ELR (cell line): ENCODE measurements around the gene CRB1.
"Not testable (repeated sequence)": the region's sequence is repeated elsewhere in the genome, so short reads cannot be mapped to it uniquely, and the experiment has no call there.

Source experiments
- DNase-seq: peaks from one replicate; pipeline ENCODE4 v3.0.0-alpha.2; 2015; ENCODE audit warnings: low read depth

Gene CRB1

GRCh38 chr1:197465528-197466327, 197.7 kb downstream of the CRB1 start:
- no peak for DNase-seq

DNA sequence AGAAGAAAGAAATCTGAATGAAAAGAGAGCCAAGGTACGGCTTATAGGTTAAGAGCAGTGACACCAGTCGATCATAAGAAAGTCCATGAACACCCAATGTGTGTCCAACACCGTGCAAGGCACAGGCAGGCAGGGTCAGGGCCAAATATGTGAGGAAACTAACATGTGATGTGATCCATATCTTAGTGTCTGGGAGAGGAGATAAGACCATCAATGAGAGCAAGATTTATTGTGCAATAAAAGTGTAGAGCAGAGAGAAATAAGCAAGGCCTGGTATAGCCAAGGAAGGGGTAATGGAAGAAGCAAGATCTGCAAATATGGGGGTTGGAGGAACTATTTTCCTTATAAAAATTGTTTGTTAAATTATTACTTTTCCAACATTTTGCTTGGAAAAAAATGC, 198.8 kb downstream of the CRB1 start:
- DNase-seq: no peak

DNA sequence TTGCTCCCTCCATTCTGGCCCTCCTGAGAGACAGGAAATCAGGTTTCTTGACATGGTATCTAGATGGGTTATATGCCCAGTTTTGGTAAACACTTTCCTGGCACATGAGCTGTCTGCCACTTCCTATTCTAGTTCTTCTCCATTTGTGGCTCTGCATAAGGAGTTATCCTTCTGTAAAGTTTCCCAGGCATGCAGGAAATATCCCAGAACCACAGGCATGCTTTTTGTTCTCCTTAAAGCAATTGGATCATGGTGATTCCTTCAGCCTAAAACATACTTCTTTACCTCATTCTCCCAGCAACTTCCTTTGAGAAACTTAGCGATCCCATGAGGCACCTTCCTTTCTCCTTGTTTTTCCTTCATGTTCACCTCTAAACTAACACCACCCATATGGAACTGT, 199.8 kb downstream of the CRB1 start:
- peak; percentile 8 for DNase-seq

GRCh38 chr1:197468543-197469175, 200.6 kb downstream of the CRB1 start:
- no peak for DNase-seq

- no peak for DNase-seq
These were observed 201.7 kb downstream of the CRB1 start for GRCh38 chr1:197469620-197470210.

- no peak for DNase-seq
These were observed 202.3 kb downstream of the CRB1 start for GRCh38 chr1:197470330-197470729.

DNA sequence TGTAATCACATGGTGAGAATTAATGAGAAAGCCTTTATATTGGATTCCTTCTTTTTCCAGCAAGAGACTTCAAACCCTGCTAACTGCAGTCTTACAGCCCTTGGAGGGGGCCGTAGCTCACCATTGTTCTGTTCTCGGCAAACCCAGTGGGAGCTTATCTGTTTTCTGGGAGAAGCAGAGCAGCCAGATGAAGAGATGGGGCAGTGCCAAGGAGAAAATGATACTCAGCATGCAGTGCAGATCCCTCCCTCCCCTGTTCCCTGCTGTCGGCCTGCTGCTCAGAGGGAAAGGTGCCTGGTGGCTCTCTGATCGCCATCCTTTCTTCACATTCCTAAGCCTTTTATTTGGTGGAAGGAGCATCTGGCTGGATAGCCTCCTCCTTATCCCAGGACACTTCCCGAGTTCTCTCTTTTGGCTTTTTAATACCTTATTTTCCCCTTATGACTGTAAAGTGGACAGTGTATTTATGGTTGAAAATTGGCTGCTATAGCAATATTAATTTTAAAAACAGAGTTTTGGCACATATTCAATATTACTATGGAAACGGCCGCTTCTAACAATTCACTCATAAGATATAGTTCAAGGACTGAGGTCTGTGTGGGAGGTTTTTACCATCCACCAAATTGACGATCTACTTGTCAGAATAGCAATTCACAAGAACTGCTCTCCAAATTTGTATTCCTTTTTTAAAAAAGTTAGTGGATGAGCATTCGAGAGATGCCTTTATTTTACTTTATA, 203.4 kb downstream of the CRB1 start:
- no peak for DNase-seq

GRCh38 chr1:197472141-197472540, 204.1 kb downstream of the CRB1 start:
- no peak for DNase-seq

- DNase-seq: no peak
These were observed 212.4 kb downstream of the CRB1 start for GRCh38 chr1:197480446-197480845.

GRCh38 chr1:197481101-197481500, 213.0 kb downstream of the CRB1 start:
- DNase-seq: peak; percentile 27

GRCh38 chr1:197485790-197486189, 217.7 kb downstream of the CRB1 start:
- no peak for DNase-seq

- DNase-seq: no peak
These were observed 218.9 kb downstream of the CRB1 start for GRCh38 chr1:197486946-197487345.

GRCh38 chr1:197491505-197491904, 223.5 kb downstream of the CRB1 start:
- not testable (repeated sequence) for DNase-seq

DNA sequence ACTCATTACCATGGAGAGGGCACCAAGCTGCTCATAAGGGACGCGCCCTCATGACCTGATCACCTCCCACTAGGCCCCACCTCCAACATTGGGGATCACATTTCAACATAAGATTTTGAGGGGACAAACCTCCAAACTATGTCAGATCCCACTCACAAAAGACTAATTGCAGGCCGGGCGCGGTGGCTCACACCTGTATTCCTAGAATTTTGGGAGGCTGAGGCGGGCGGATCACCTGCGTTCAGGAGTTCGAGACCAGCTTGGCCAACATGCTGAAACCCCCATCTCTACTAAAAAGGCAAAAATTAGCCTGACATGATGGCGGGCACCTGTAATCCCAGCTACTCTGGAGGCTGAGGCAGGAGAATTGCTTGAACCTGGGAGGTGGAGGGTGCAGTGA, 228.7 kb downstream of the CRB1 start:
- DNase-seq: no peak

DNA sequence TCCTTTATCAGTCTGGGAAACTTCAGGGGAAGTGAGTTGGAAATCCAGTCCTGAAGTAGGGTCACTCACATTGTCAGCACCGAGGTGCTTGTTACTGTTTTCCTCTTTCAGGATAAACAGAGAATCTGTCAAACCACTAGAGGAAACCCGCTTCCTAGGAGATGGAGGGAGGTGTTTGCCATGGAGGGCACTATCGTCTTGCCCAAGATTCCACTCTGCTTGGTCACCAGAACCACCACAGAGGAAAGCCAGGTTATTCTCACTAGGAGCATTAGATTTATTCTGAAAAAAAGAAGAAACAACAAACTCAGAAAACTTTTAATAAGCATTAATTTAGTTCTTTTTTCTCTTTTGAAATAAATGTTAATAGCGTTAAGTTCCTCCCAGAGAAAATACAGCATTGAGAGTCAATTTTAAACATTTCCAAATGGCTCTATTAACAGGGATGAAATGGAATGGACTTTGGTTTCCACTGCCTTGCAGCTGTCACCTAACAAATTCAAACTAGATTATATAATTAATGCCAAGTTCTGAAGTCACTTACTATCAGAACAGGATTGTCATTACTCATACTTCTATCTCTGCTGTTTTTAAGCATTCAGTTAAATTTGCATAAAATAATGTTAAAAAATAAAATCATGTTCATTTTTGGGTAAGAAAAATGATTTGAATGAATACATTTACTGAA, 242.8 kb downstream of the CRB1 start:
- no peak for DNase-seq

- DNase-seq: no peak
These were observed 247.4 kb downstream of the CRB1 start for GRCh38 chr1:197515421-197515820.

DNA sequence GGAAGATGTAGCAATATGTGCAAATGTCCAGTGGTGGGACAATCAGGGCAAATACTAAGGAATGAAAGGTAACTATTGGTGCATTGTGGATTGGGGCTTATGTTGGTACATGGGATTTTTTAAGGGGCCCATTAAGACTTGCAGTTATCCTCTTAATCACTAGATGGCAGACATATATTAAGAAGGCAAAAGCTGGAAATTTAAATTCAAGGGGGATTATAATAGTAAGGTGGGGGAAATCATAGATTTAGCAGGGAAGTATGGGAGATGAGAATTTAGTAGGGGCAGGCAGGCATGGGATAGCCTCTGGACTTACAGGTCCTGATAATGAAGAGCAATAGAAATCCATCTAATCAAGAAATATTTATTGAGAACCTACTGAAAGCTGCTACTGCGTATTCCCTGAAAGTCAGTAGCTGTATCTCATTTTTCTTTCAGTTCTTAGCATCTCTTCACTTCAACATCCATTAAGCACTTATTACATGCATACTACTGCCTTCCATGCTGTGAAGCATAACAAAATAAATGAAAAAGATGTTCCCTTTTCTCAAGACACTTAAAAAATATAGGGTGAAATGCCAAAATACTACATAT, 251.8 kb downstream of the CRB1 start:
- DNase-seq: peak; percentile 50

GRCh38 chr1:197521118-197521739, 253.2 kb downstream of the CRB1 start:
- peak; percentile 63 for DNase-seq

GRCh38 chr1:197526736-197527371, 258.8 kb downstream of the CRB1 start:
- peak; percentile 66 for DNase-seq
